Keratinocyte (primary cell): ENCODE results near the gene ZNF747. TPM values are rescaled to one million over a fixed set of nuclear protein-coding genes. Genes with fewer than 3 reads are reported as not detected.
"Not testable (repeated sequence)": the region's sequence is repeated elsewhere in the genome, so short reads cannot be mapped to it uniquely, and the experiment has no call there.

Experiments used
- DNase-seq: peaks from one replicate; pipeline ENCODE4 v3.0.0-alpha.2; 2011; ENCODE audit warnings: low read depth, missing footprints, low spot score
- FAIRE-seq: peaks from 2 replicates; lab custom pipeline; 2011; peaks lifted over from hg19 to GRCh38; lab: Jason Lieb, UNC
- H2AFZ ChIP-seq: 2 replicates; pipeline ENCODE4 v1.6.0; 2012; ENCODE audit warnings: low read length, control low read depth, inconsistent platforms; ENCODE audit not compliant: control insufficient read depth
- H3K27ac ChIP-seq: 2 replicates; pipeline ENCODE4 v1.5.1; 2011; ENCODE audit warnings: low read length; ENCODE audit not compliant: control insufficient read depth, insufficient read depth
- H3K27me3 ChIP-seq: 3 replicates; pipeline ENCODE4 v1.6.0; 2011; ENCODE audit warnings: low read length; ENCODE audit not compliant: control insufficient read depth, insufficient read depth; ENCODE audit errors: extremely low read depth
- H3K36me3 ChIP-seq, 2 experiments: 2 replicates in 1 of 2; 3 replicates in 1 of 2; pipeline ENCODE4 v1.5.1; 2011; ENCODE audit warnings: low read length in 2 of 2, mild to moderate bottlenecking in 1 of 2; ENCODE audit not compliant: control insufficient read depth in 2 of 2, insufficient read depth in 2 of 2; ENCODE audit errors: extremely low read depth in 1 of 2
- H3K4me1 ChIP-seq: 3 replicates; pipeline ENCODE4 v1.5.1; 2011; ENCODE audit warnings: low read length; ENCODE audit not compliant: control insufficient read depth, insufficient read depth; ENCODE audit errors: extremely low read depth
- H3K4me2 ChIP-seq: 3 replicates; pipeline ENCODE4 v1.6.0; 2011; ENCODE audit warnings: low read depth, low read length; ENCODE audit not compliant: control insufficient read depth, insufficient read depth; ENCODE audit errors: extremely low read depth
- H3K4me3 ChIP-seq, 3 experiments: fragments of 200-600 bp in 1 of 3; sonication (generic) in 1 of 3; 2 replicates in 2 of 3; 3 replicates in 1 of 3; pipeline ENCODE4 v1.5.1; 2011 to 2016; ENCODE audit warnings: low read length in 3 of 3, mild to moderate bottlenecking in 3 of 3, control low read depth in 2 of 3, inconsistent platforms in 1 of 3, low read depth in 1 of 3, mixed read lengths in 1 of 3, mixed run types in 1 of 3, moderate library complexity in 1 of 3; ENCODE audit not compliant: control insufficient read depth in 2 of 3, insufficient read depth in 2 of 3; ENCODE audit errors: extremely low read depth in 1 of 3
- H3K79me2 ChIP-seq: 2 replicates; pipeline ENCODE4 v1.6.0; 2012; ENCODE audit warnings: low read length; ENCODE audit not compliant: control insufficient read depth, insufficient read depth
- H3K9ac ChIP-seq: 3 replicates; pipeline ENCODE4 v1.6.0; 2011; ENCODE audit warnings: low read length; ENCODE audit not compliant: control insufficient read depth, insufficient read depth; ENCODE audit errors: extremely low read depth
- H3K9me1 ChIP-seq: 3 replicates; pipeline ENCODE4 v1.6.0; 2011; ENCODE audit warnings: low read length; ENCODE audit not compliant: control insufficient read depth, insufficient read depth; ENCODE audit errors: extremely low read depth
- H3K9me3 ChIP-seq: 2 replicates; pipeline ENCODE4 v1.5.1; 2012; ENCODE audit warnings: low read depth, low read length; ENCODE audit not compliant: control insufficient read depth
- H4K20me1 ChIP-seq: 3 replicates; pipeline ENCODE4 v1.6.0; 2011; ENCODE audit warnings: low read length; ENCODE audit not compliant: control insufficient read depth, insufficient read depth; ENCODE audit errors: extremely low read depth
- EZH2 ChIP-seq: IDR thresholded peaks from one replicate; pipeline ENCODE4 v1.6.1; 2012; ENCODE audit warnings: inconsistent platforms, mild to moderate bottlenecking, low read length, moderate library complexity
- dilution Hi-C: fragments of 300-500 bp; cut with MboI; formaldehyde crosslinking; loops from one replicate; pipeline ENCODE4 v1.7.0; 2020; ENCODE audit warnings: low sequenced_read_pairs; ENCODE audit not compliant: extremely low pct_ligation_motif_present
- polyA plus RNA-seq, 5 experiments: library from polyadenylated mRNA; depleted of rRNA in 3 of 5; stranded (reverse) in 3 of 5; stranded (forward) in 1 of 5; unstranded in 1 of 5; fragments of >200 nt; gene quantifications; 1 replicate in 1 of 5; 2 replicates in 3 of 5; 3 replicates in 1 of 5; pipeline versions ENCODE4 v1.2.1 to v1.2.3, GENCODE V29; 2011 to 2012; ENCODE audit warnings: missing spikeins in 2 of 5, low read depth in 1 of 5, low replicate concordance in 1 of 5
- TF ChIP-seq, protein P1 (sequence below), 3 experiments: IDR thresholded peaks in 1 of 3; conservative IDR thresholded peaks in 1 of 3; optimal IDR thresholded peaks in 1 of 3; 2 replicates in 2 of 3; 3 replicates in 1 of 3; pipeline versions ENCODE3 to v1.5.1; 2011; ENCODE audit warnings: low read length in 3 of 3, mild to moderate bottlenecking in 3 of 3, moderate library complexity in 2 of 3, control low read depth in 1 of 3, inconsistent platforms in 1 of 3; ENCODE audit not compliant: insufficient read depth in 2 of 3; ENCODE audit errors: extremely low read depth in 1 of 3

The ZNF747 gene
- polyA plus RNA-seq, 1 donor (not counting 4 experiments of a cell fraction or from before 2014, with no cell fraction given), result 2.7 TPM

DNA sequence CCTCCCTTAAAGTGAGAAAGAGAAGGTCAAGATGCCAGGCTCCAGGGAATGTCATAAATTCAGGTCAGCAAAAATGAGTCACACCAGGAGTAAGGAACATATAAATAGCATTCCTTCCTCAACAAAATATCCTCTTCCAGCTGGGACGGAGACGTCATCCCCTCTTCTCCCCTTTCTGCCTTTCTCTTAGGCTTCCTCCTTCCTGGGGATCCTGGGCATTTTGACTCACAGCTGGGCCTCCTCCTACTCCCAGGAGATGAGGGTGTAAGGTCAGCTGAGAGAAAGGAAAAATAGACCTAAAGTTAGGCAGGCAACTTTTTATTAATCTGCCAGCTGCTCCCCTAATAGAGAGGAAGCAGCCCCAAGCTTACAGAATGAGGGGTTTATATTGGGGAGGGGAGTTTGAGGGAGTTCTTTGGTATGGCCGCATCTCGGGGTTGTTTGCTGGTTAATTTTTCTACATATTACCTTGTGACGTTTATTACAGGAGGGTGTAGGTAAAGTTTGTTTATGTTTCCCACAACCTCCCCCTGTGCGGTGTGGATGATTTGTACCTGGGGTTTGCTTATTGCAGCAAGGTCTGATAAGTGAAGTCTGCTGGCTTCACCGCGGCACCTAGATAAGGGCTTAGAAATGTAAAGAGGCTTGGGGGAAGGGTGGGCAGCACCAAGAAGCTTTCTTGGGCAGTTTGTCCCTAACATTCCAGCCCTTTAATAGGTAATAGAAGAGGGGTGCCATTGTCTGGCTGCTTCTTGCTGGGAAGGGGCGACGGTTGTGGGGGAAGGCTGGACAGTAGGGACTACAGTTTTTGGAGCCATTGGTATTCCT, 7.1 kb upstream of the ZNF747 start:
- Histone ChIP-seq H3K27ac (no peak overlapping the region), H3K9me3 (no peaks in the 10 kb centered on the region), H3K27me3 (no peaks in the 10 kb centered on the region), H3K9ac (no peak overlapping the region), H3K4me1 (no peaks in the 10 kb centered on the region), H3K36me3 (no peaks in the 10 kb centered on the region), H3K4me3 (no peak overlapping the region), H3K79me2 (no peaks in the 10 kb centered on the region), H2AFZ (no peak overlapping the region), H4K20me1 (no peaks in the 10 kb centered on the region), H3K4me2 (no peak overlapping the region), H3K9me1 (no peaks in the 10 kb centered on the region)
- dilution Hi-C loops, result no loop called here
- DNase-seq (no peak), FAIRE-seq (no peak)
- TF ChIP-seq, protein P1, sequence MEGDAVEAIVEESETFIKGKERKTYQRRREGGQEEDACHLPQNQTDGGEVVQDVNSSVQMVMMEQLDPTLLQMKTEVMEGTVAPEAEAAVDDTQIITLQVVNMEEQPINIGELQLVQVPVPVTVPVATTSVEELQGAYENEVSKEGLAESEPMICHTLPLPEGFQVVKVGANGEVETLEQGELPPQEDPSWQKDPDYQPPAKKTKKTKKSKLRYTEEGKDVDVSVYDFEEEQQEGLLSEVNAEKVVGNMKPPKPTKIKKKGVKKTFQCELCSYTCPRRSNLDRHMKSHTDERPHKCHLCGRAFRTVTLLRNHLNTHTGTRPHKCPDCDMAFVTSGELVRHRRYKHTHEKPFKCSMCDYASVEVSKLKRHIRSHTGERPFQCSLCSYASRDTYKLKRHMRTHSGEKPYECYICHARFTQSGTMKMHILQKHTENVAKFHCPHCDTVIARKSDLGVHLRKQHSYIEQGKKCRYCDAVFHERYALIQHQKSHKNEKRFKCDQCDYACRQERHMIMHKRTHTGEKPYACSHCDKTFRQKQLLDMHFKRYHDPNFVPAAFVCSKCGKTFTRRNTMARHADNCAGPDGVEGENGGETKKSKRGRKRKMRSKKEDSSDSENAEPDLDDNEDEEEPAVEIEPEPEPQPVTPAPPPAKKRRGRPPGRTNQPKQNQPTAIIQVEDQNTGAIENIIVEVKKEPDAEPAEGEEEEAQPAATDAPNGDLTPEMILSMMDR (optimal IDR thresholded peaks at IDR 0.05 in 1 of 3, IDR thresholded peaks at IDR 0.05 in 1 of 3, conservative IDR thresholded peaks at IDR 0.05 in 1 of 3; ENCODE audit: extremely low read depth in 1 of 3, insufficient read depth in 2 of 3, low read length in 3 of 3), result no peak
- TF ChIP-seq EZH2, result no peak

DNA sequence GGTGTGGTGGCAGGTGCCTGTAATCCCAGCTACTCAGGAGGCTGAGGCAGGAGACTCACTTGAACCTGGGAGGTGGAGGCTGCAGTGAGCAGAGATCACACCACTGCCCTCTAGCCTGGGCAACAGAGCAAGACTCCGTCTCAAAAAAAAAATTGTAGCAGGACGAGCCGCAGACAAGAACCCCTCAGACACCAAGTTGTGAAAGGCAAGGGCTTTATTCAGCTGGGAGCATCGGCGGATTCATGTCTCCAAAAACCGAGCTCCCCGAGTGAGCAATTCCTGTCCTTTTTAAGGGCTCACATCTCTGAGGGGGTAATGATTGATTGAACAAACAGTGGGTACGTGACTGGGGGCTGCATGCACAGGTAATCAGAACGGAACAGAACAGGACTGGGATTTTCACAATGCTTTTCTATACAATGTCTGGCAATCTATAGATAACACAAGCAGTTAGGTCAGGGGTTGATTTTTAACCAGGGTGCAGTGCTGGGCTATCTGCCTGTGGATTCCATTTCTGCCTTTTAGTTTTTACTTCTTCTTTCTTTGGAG, 6.3 kb upstream of the ZNF747 start:
- H3K9ac ChIP-seq, H3K4me3 ChIP-seq, H2AFZ ChIP-seq: not testable (repeated sequence)

DNA sequence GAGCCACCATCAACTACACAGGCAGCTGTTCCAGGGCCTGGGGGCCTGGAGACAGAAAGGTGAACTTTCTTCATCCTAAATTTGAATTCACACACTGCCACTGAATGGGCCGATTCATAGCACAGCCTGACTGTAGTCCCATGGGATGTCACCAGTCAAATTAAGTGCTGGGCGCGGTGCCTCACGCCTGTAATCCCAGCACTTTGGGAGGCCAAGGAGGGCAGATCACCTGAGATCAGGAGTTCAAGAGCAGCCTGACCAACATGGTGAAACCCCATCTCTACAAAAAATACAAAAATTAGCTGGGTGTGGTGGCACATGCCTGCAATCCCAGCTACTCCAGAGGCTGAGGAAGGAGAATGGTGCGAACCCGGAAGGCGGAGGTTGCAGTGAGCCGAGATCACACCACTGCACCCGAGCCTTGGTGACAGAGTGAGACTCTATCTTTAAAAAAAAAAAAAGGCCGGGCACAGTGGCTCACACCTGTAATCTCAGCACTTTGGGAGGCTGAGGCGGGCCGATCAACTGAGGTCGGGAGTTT, 5.4 kb upstream of the ZNF747 start:
- H3K36me3 ChIP-seq, H3K27me3 ChIP-seq, dilution Hi-C loops, H3K9me3 ChIP-seq, H4K20me1 ChIP-seq, H3K4me3 ChIP-seq, FAIRE-seq, H3K27ac ChIP-seq, H3K4me2 ChIP-seq, DNase-seq, H3K79me2 ChIP-seq, H3K9ac ChIP-seq, H2AFZ ChIP-seq, H3K9me1 ChIP-seq: not testable (repeated sequence)
- peaks cover 11% of the 10 kb centered on the region for H3K4me1 ChIP-seq

More for the DNA sequence above, 6.3 kb upstream of the ZNF747 start:
- H3K79me2 ChIP-seq, H3K36me3 ChIP-seq, FAIRE-seq, H3K4me2 ChIP-seq, H3K4me1 ChIP-seq, H3K27me3 ChIP-seq, H3K9me3 ChIP-seq, H3K9me1 ChIP-seq, H4K20me1 ChIP-seq, DNase-seq, H3K27ac ChIP-seq, dilution Hi-C loops: not testable (repeated sequence)
